ENCODE measurements around the gene RPS19. TPM values are rescaled to one million over a fixed set of nuclear protein-coding genes. Genes with fewer than 3 reads are reported as not detected.

The RPS19 gene
- total RNA-seq, result 1,667 TPM
- long read RNA-seq, transcript RPS19-206 (6 exons, 2,359 nt), result major isoform, 520 of 538 reads
- long read RNA-seq, partial matches to known transcripts, result 8 of 538 reads
- long read RNA-seq, other reads (novel, unspliced or antisense), result 5 of 538 reads

- Histone ChIP-seq H3K27ac (peak within 1 kb of the TSS; percentile 92), H3K36me3 (peaks cover 38% of the 10 kb centered on the region), H3K4me3 (peak within 1 kb of the TSS; percentile 92), H3K4me1 (peaks cover 37% of the 10 kb centered on the region), H3K9me3 (no peaks in the 10 kb centered on the region), H3K27me3 (no peaks in the 10 kb centered on the region)
- intact Hi-C loops (cut with DNase I), result loop anchor here (10.0 kb wide), 1 partner anchor 75 kb away; no protein-coding TSS in a partner anchor
- peak; percentile 93 for ATAC-seq
- TF ChIP-seq CTCF (IDR thresholded peaks at IDR 0.05), result peak; percentile 67
- DNase-seq, result peak; percentile 99
Observed at GRCh38 chr19:41859618-41860418, at the start of gene RPS19. Gene RPS19 (plus strand): TSS chr19:41860255. CDS start chr19:41860775, 520 bp downstream.

DNA sequence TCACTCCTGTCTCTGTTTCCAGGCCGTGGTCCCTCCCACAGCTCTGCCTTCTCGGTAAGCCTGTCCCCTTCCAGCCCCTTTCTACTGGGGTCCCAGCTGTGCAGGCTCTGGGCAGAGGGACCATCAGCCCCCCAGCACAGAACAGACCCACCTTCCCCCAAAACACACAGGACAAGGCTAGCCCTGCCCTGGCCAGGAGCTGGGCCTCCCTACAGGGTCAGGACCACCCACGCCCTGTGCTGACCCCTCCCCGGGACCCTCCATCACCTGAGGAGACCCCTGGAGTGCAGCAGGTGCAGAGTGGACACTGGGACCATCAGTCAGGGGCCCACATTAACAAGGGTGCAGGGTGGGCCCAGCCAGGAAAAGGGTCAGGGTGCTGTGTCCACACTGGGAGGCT lies 49.8 kb upstream of the RPS19 start:
- no peak overlapping the region for H3K27ac ChIP-seq

DNA sequence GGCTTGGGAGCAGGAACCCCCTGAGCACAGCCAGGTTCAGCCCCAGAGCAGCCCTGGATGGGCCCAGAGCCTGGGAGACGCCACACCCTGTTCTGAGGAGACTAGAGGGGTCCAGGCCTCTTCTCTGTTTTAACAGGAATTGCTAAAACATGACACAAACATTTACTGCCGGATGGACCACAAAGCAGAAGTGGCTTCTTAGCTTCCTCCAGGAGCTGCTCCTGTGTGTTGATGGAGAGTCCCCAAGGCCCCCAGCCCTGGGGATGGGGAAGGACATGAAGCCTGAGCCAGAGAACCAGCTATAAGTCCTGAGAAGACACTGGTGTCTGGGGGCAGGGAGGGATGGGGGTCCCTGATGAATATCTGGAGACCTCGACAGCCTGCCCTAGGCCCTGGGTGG lies 49.0 kb upstream of the RPS19 start:
- TF ChIP-seq CTCF (IDR thresholded peaks at IDR 0.05), result no peak
- Histone ChIP-seq H3K4me1 (no peaks in the 10 kb centered on the region), H3K4me3 (no peak overlapping the region), H3K36me3 (no peaks in the 10 kb centered on the region), H3K27me3 (no peaks in the 10 kb centered on the region), H3K9me3 (no peaks in the 10 kb centered on the region), H3K27ac (no peak overlapping the region)
- no peak for DNase-seq
- ATAC-seq, result peak; percentile 74
- intact Hi-C loops (cut with DNase I), result no loop called here

More for the DNA sequence above, 49.8 kb upstream of the RPS19 start:
- DNase-seq (no peak), ATAC-seq (no peak)
- no peaks in the 10 kb centered on the region for H3K9me3 ChIP-seq
- intact Hi-C loops (cut with DNase I), result no loop called here
- no peak overlapping the region for H3K4me3 ChIP-seq
- H3K36me3 ChIP-seq, result no peaks in the 10 kb centered on the region
- H3K27me3 ChIP-seq, result no peaks in the 10 kb centered on the region
- TF ChIP-seq CTCF (IDR thresholded peaks at IDR 0.05), result no peak
- H3K4me1 ChIP-seq, result no peaks in the 10 kb centered on the region

DNA sequence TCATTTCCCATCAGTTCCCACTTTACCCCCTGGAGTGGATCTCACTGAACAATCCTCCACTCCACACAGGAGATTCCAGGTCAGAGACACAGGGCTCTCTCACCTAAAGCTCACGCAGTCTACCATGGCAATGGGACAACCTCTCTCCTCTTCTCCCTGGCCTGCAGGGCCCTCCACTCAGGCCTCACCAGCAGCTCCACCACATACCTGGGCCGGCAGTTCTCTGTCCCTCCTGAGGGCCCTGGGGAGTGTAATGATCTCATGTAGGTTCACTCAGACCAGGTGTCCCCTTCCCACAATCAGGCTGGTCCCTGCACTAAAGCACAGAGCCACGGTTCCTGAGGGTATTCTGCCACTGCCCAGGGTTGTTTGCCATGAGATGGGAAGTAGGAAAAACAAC lies 48.1 kb upstream of the RPS19 start:
- DNase-seq (peak; percentile 44), ATAC-seq (no peak)
- Histone ChIP-seq H3K4me1 (no peaks in the 10 kb centered on the region), H3K9me3 (no peaks in the 10 kb centered on the region), H3K27me3 (no peaks in the 10 kb centered on the region), H3K27ac (no peak overlapping the region), H3K36me3 (no peaks in the 10 kb centered on the region), H3K4me3 (no peak overlapping the region)
- no peak for TF ChIP-seq CTCF (IDR thresholded peaks at IDR 0.05)
- intact Hi-C loops (cut with DNase I), result no loop called here

DNA sequence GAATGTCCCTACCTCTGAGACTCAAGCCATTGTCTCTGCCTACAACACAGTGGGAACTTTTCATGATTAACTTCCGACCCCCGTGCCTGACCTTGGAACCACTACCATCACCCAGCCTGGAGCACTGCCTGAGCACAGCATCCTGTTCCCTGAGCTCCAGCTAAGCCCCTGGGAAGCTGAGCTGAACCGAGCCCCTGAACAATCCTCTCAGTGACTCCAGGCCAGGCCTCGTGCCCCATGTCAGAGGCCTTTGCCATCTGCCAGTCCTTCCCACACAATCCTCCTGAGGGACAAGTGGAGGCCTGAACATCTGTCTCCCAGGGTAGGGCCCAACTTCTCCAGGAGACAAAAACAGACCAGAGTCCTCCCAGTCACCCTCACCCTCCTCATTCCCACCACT lies 46.1 kb upstream of the RPS19 start:
- Histone ChIP-seq H3K27me3 (no peaks in the 10 kb centered on the region), H3K9me3 (no peaks in the 10 kb centered on the region), H3K36me3 (no peaks in the 10 kb centered on the region), H3K27ac (no peak overlapping the region), H3K4me3 (no peak overlapping the region), H3K4me1 (no peaks in the 10 kb centered on the region)
- ATAC-seq, result no peak
- DNase-seq, result peak; percentile 26
- TF ChIP-seq CTCF (IDR thresholded peaks at IDR 0.05), result no peak
- intact Hi-C loops (cut with DNase I), result no loop called here

All from upper lobe of right lung (tissue), 1 donor.